CD14-positive monocyte (primary cell): Measurements from ENCODE around the gene EEIG2. TPM values are rescaled to one million over a fixed set of nuclear protein-coding genes. Genes with fewer than 3 reads are reported as not detected.

Experiments
- DNase-seq, 3 donors: peaks; one replicate each; pipeline ENCODE4 v3.0.0-alpha.2; 2011 to 2022
- H2AFZ ChIP-seq: 2 replicates; pipeline ENCODE4 v1.6.0; 2012; ENCODE audit warnings: mild to moderate bottlenecking, low read depth, low read length, inconsistent platforms; ENCODE audit not compliant: insufficient read depth, poor library complexity, severe bottlenecking
- H3K27ac ChIP-seq, 2 donors: 1 replicate in 1 of 2; 2 replicates in 1 of 2; pipeline ENCODE4 v1.5.1; 2012 to 2013; ENCODE audit warnings: low read length in 2 of 2, control low read depth in 1 of 2, inconsistent platforms in 1 of 2, low read depth in 1 of 2, mild to moderate bottlenecking in 1 of 2
- H3K27me3 ChIP-seq, 2 donors: one replicate each; pipeline versions ENCODE4 v1.6.0 to v1.6.1; 2011 to 2013; ENCODE audit warnings: low read length in 2 of 2; ENCODE audit not compliant: control insufficient read depth in 2 of 2, insufficient read depth in 2 of 2
- H3K36me3 ChIP-seq, 2 donors: replicated peaks in 1 of 2; 1 replicate in 1 of 2; 2 replicates in 1 of 2; pipeline versions ENCODE4 v1.5.1 to v1.6.1; 2012 to 2013; ENCODE audit warnings: low read length in 2 of 2, control low read depth in 1 of 2, inconsistent platforms in 1 of 2, mild to moderate bottlenecking in 1 of 2; ENCODE audit not compliant: insufficient read depth in 2 of 2, control insufficient read depth in 1 of 2
- H3K4me1 ChIP-seq, 2 donors: 1 replicate in 1 of 2; 2 replicates in 1 of 2; pipeline versions ENCODE4 v1.5.1 to v1.6.1; 2012 to 2013; ENCODE audit warnings: low read length in 2 of 2, control low read depth in 1 of 2, inconsistent platforms in 1 of 2, mild to moderate bottlenecking in 1 of 2, moderate library complexity in 1 of 2; ENCODE audit not compliant: insufficient read depth in 2 of 2, control insufficient read depth in 1 of 2
- H3K4me2 ChIP-seq: replicated peaks from 2 replicates; pipeline ENCODE3; 2012; ENCODE audit warnings: low read length, moderate library complexity, mild to moderate bottlenecking; ENCODE audit not compliant: poor library complexity, severe bottlenecking; ENCODE audit errors: extremely low read depth
- H3K4me3 ChIP-seq, 3 experiments: fragments of 200-600 bp in 1 of 3; sonication (generic) in 1 of 3; replicated peaks in 1 of 3; 1 replicate in 2 of 3; 2 replicates in 1 of 3; pipeline ENCODE4 v1.5.1; 2011 to 2013; ENCODE audit warnings: low read length in 3 of 3, mild to moderate bottlenecking in 3 of 3, control low read depth in 2 of 3, low read depth in 2 of 3, inconsistent platforms in 1 of 3, moderate library complexity in 1 of 3
- H3K79me2 ChIP-seq: 2 replicates; pipeline ENCODE4 v1.6.0; 2012; ENCODE audit warnings: mild to moderate bottlenecking, control low read depth, inconsistent platforms, low read length, moderate library complexity; ENCODE audit not compliant: insufficient read depth
- H3K9ac ChIP-seq: 2 replicates; pipeline ENCODE4 v1.6.0; 2017; ENCODE audit warnings: low read length, mild to moderate bottlenecking; ENCODE audit not compliant: insufficient read depth, poor library complexity, severe bottlenecking
- H3K9me3 ChIP-seq, 2 donors: replicated peaks in 1 of 2; 1 replicate in 1 of 2; 2 replicates in 1 of 2; pipeline versions ENCODE4 v1.5.1 to v1.6.1; 2012 to 2013; ENCODE audit warnings: low read length in 2 of 2, control low read depth in 1 of 2; ENCODE audit not compliant: control insufficient read depth in 1 of 2, insufficient read depth in 1 of 2
- H4K20me1 ChIP-seq: 2 replicates; pipeline ENCODE4 v1.6.0; 2012; ENCODE audit warnings: mild to moderate bottlenecking, low read length, control low read depth, moderate library complexity; ENCODE audit not compliant: insufficient read depth
- H3K27ac Mint-ChIP-seq, 7 donors: one replicate each; pipeline ENCODE4 v1.8.0; 2020; ENCODE audit warnings: mild to moderate bottlenecking in 7 of 7, mixed read lengths in 7 of 7, moderate library complexity in 6 of 7, inconsistent platforms in 2 of 7
- H3K27me3 Mint-ChIP-seq, 3 donors: one replicate each; pipeline ENCODE4 v1.8.0; 2021 to 2022; ENCODE audit warnings: low read depth in 3 of 3, mild to moderate bottlenecking in 3 of 3, mixed read lengths in 3 of 3, moderate library complexity in 3 of 3, inconsistent platforms in 1 of 3
- H3K36me3 Mint-ChIP-seq, 2 donors: one replicate each; pipeline ENCODE4 v1.8.0; 2020; ENCODE audit warnings: mixed read lengths in 2 of 2, inconsistent platforms in 1 of 2, mild to moderate bottlenecking in 1 of 2
- H3K4me1 Mint-ChIP-seq: one replicate; pipeline ENCODE4 v1.8.0; 2020; ENCODE audit warnings: mild to moderate bottlenecking, mixed read lengths
- H3K4me3 Mint-ChIP-seq, 2 donors: one replicate each; pipeline ENCODE4 v1.8.0; 2020; ENCODE audit warnings: mild to moderate bottlenecking in 2 of 2, mixed read lengths in 2 of 2, moderate library complexity in 1 of 2
- H3K9me3 Mint-ChIP-seq, 7 donors: one replicate each; pipeline ENCODE4 v1.8.0; 2020 to 2022; ENCODE audit warnings: mixed read lengths in 7 of 7, mild to moderate bottlenecking in 6 of 7, moderate library complexity in 6 of 7, inconsistent platforms in 2 of 7
- WGBS: methylation state at CpG from one replicate; pipeline ENCODE4 v1.1.5; 2013; ENCODE audit warnings: missing lambda C conversion rate; ENCODE audit not compliant: insufficient coverage; 5-methylcytosine and 5-hydroxymethylcytosine counted together
- intact Hi-C, 2 donors: fragments of 100-400 bp; cut with micrococcal nuclease; formaldehyde crosslinking; loops; one replicate each; pipeline versions ENCODE4 v1.15.0 to v1.15.1; 2023
- polyA plus RNA-seq, 3 donors: library from polyadenylated mRNA; depleted of rRNA in 1 of 3; unstranded in 2 of 3; stranded (reverse) in 1 of 3; fragments of 300-500 nt in 2 of 3; fragments of >200 nt in 1 of 3; fragmentation: Illumina TruSeq in 2 of 3; gene quantifications; 1 replicate in 2 of 3; 2 replicates in 1 of 3; pipeline ENCODE4 v1.2.3, GENCODE V29; 2012 to 2021
- TF ChIP-seq, protein P1 (sequence below): fragments of 200-600 bp; IDR thresholded peaks from one replicate; pipeline ENCODE4 v1.8.0; 2022; ENCODE audit warnings: antibody characterized with exemption, mild to moderate bottlenecking

EEIG2 gene
- polyA plus RNA-seq, 3 donors = 1.4 to 8.4 (median 4.3) TPM

DNA sequence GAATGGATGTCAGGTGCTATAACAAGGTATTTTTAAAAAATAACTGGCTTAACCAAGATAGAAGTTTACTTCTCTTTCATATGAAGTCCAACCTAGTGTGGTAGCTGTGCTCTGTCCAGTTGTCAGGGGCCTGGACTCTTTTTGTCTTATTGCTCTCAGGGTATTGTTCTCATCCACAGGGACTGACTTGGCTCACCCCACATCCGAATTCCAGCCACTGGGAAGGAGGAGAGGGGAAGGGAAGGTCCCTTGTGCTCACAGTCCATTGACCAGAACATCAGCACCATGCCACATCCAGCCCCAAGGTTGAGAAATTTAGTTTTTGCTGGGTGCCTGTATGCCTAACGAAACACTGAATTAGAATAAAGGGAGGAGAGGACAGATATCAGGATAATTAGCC, 8.7 kb downstream of the EEIG2 start:
- Mint-ChIP-seq H3K9me3 (no peaks in the 10 kb centered on the region), H3K4me3 (no peak overlapping the region), H3K27me3 (peaks cover 0 to 2% (median 0%) of the 10 kb centered on the region in 3 donors), H3K36me3 (peaks cover 2 to 4% of the 10 kb centered on the region in 2 donors), H3K4me1 (peaks cover 6% of the 10 kb centered on the region), H3K27ac (peak overlapping the region in 3 of 7 donors; percentile 12 to 44 (median 17))
- TF ChIP-seq, protein P1, sequence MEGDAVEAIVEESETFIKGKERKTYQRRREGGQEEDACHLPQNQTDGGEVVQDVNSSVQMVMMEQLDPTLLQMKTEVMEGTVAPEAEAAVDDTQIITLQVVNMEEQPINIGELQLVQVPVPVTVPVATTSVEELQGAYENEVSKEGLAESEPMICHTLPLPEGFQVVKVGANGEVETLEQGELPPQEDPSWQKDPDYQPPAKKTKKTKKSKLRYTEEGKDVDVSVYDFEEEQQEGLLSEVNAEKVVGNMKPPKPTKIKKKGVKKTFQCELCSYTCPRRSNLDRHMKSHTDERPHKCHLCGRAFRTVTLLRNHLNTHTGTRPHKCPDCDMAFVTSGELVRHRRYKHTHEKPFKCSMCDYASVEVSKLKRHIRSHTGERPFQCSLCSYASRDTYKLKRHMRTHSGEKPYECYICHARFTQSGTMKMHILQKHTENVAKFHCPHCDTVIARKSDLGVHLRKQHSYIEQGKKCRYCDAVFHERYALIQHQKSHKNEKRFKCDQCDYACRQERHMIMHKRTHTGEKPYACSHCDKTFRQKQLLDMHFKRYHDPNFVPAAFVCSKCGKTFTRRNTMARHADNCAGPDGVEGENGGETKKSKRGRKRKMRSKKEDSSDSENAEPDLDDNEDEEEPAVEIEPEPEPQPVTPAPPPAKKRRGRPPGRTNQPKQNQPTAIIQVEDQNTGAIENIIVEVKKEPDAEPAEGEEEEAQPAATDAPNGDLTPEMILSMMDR = no peak
- no peak for DNase-seq
- Histone ChIP-seq H3K27ac (no peak overlapping the region), H3K9ac (no peak overlapping the region), H3K4me2 (no peak overlapping the region), H4K20me1 (peaks cover 85% of the 10 kb centered on the region), H3K79me2 (peaks cover 100% of the 10 kb centered on the region), H3K27me3 (no peaks in the 10 kb centered on the region), H3K4me1 (no peaks in the 10 kb centered on the region), H2AFZ (no peak overlapping the region), H3K9me3 (no peaks in the 10 kb centered on the region), H3K36me3 (no peaks in the 10 kb centered on the region), H3K4me3 (no peak overlapping the region)
- no CpG with 5 or more reads among the region's 2 CpGs for WGBS
- intact Hi-C loops = loop anchor here in 1 of 2 donors (10.0 kb wide), 2 partner anchors 76 to 176 kb away; partner anchors contain the start of gene STXBP3

DNA sequence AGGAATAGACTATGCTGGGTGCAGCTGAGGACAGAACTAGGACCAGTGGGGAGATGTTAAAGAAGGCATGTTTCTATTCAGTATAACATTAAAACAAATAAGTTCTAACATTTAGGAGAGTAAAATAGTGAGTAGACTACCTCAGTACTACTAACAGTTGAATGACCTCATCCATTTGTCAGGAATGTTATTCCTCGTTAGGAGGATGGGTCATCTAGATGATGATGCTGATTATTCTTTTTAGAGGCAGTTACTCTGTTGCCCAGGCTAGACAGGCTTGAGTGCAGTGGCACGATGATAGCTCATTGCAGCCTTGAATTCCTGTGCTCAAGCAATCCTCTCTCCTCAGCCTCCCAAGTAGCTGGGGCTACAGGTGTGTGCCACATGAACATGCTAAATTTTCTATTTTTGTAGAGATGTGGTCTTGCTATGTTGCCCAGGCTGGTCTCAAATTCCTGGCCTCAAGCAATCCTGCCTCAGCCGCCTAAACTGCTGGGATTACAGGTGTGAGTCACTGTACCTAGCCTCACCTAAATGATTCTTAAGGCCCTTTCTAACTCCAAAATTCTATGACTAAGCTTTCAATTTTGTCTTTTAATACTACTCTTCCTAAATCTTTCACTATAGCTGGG, 9.3 kb downstream of the EEIG2 start:
- intact Hi-C loops = loop anchor here in 1 of 2 donors (10.0 kb wide), 2 partner anchors 76 to 176 kb away; partner anchors contain the start of gene STXBP3
- DNase-seq = no peak
- Histone ChIP-seq H3K9ac (no peak overlapping the region), H3K4me3 (no peak overlapping the region), H4K20me1 (peaks cover 79% of the 10 kb centered on the region), H3K36me3 (no peaks in the 10 kb centered on the region), H2AFZ (no peak overlapping the region), H3K27ac (no peak overlapping the region), H3K27me3 (no peaks in the 10 kb centered on the region), H3K79me2 (peaks cover 100% of the 10 kb centered on the region), H3K9me3 (no peaks in the 10 kb centered on the region), H3K4me1 (no peaks in the 10 kb centered on the region), H3K4me2 (no peak overlapping the region)
- peaks cover under 1% of the 10 kb centered on the region for H3K4me1 Mint-ChIP-seq
- peak overlapping the region in 1 of 7 donors; percentile 17 for H3K27ac Mint-ChIP-seq
- H3K4me3 Mint-ChIP-seq = no peak overlapping the region
- no peaks in the 10 kb centered on the region for H3K9me3 Mint-ChIP-seq
- TF ChIP-seq, protein P1 = no peak
- WGBS = no CpG with 5 or more reads among the region's 3 CpGs
- peaks cover 0 to 4% (median 0%) of the 10 kb centered on the region in 3 donors for H3K27me3 Mint-ChIP-seq
- peaks cover 3% of the 10 kb centered on the region in 2 donors for H3K36me3 Mint-ChIP-seq
